HEK293T (cell line): Measurements from ENCODE around the gene FXN.

Source experiments
- BHLHE40 ChIP-seq: fragments of 450-650 bp; IDR thresholded peaks from 2 replicates; pipeline ENCODE4 v1.6.1; 2016; ENCODE audit warnings: mild to moderate bottlenecking, moderate library complexity, borderline replicate concordance
- CTBP1 ChIP-seq: fragments of 450-650 bp; IDR thresholded peaks from 2 replicates; pipeline ENCODE4 v1.6.1; 2016; ENCODE audit warnings: borderline replicate concordance
- ELF4 ChIP-seq: fragments of 450-650 bp; IDR thresholded peaks from 2 replicates; pipeline ENCODE4 v1.6.1; 2017; ENCODE audit warnings: antibody characterized with exemption
- FOXA1 ChIP-seq: fragments of 450-650 bp; IDR thresholded peaks from 2 replicates; pipeline ENCODE4 v1.6.1; 2016; ENCODE audit warnings: mild to moderate bottlenecking
- HDGF ChIP-seq: fragments of 450-650 bp; IDR thresholded peaks from 2 replicates; pipeline ENCODE4 v1.6.1; 2017; ENCODE audit warnings: antibody characterized with exemption, borderline replicate concordance
- NFRKB ChIP-seq: fragments of 450-650 bp; IDR thresholded peaks from 2 replicates; pipeline ENCODE4 v1.6.1; 2016; ENCODE audit warnings: mild to moderate bottlenecking, moderate library complexity
- SP1 ChIP-seq: fragments of 450-650 bp; IDR thresholded peaks from 2 replicates; pipeline ENCODE4 v1.6.1; 2017
- TARDBP ChIP-seq: fragments of 450-650 bp; IDR thresholded peaks from 2 replicates; pipeline ENCODE4 v1.6.1; 2016
- ZNF384 ChIP-seq: fragments of 450-650 bp; IDR thresholded peaks from 2 replicates; pipeline ENCODE4 v1.6.1; 2016

GRCh38 chr9:69109152-69109551, 73.6 kb downstream of the FXN start:
- TF ChIP-seq FOXA1 (no peak), ZNF384 (no peak), SP1 (no peak), BHLHE40 (no peak), CTBP1 (no peak), ELF4 (no peak), TARDBP (no peak), NFRKB (no peak), HDGF (no peak)
